NK-92 (cell line): Measurements from ENCODE around the gene ZNF385B.

Source experiments
- DNase-seq: peaks from one replicate; lab custom pipeline; 2025; ENCODE audit not compliant: unreplicated experiment; lab: John Stamatoyannopoulos, UW

ZNF385B gene

DNA sequence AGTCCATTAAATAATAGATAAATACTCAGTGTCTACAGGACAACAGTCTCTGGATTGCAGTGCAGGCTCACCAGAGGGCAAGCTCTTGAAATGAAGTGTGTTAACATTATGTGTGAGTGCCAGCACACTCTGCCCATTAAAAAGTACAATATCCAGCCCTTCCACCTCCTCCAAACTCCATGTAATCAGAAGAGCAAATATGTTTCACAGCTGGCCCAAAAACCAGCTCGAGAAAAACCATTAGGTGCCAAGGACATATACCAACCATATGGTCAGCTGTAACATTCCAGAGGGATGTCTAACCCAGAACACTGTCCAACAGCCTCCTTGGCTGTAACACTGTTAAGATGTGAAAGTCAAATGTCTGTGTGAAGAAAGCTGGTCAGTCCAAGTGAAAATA is 112.2 kb downstream of the ZNF385B start:
- no peak for DNase-seq

DNA sequence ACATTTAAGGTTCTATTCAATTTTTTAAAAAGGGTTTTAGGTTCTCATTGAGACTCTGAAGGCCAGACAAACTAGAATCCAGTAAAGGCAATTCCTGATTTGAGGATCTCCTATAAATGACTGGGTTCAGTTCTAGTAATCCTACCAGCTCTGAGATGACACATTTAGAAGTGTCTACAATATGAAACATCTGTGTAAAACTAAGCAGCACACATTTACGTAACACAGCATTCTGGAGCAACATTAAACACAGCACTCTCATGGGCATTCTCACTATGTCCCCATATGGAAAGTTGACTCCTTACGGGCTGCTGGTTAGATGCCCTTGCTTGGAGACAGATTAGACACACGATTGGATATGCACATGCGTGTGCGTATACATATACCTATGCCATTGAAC is 114.4 kb downstream of the ZNF385B start:
- no peak for DNase-seq

DNA sequence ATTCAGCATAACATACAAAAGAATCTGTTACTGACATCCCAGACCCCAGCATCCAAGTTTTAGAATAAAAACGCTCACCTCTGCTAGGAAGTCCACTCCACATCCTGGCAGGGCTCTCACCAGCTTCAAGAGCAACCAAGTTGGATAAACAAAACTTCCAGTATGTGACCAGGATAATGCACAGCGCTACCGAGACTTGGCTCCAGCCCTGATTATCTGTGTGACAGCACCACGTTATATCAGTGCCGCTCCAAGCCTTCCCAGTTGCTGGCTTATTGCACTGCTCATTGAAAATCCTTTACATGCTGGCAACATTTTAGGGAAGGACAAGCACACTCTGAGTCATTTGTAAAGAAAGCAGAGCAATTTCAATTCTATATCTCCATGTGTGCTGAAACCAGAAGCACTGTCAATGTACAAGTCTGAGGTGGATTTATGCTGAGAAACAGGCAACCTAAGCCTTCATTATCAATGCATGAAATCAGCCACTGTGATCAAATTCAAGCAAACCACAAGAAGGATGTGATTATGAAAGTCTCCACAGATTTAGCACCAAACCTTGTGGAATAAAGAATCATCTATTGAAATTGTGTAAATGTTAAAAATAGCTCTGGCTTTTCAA is 115.7 kb downstream of the ZNF385B start:
- DNase-seq = no peak

DNA sequence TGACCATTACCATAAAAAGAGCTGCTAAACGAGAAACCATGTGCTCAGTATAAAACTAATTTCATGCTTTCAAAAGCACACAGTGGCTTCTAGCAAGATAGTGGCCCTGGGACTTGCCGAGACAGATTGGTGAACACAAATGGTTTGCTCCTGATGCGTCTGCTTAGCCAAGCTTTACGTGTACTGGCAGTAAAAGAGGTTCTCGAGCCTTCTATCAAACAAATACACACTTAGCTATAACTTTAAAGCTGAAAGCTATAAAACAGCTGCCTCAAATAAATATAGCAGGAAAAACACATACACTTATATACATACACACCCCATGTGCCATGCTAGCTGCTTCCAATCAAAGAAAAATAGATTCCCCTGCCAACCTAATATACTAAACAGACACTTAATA is 117.0 kb downstream of the ZNF385B start:
- DNase-seq = no peak

DNA sequence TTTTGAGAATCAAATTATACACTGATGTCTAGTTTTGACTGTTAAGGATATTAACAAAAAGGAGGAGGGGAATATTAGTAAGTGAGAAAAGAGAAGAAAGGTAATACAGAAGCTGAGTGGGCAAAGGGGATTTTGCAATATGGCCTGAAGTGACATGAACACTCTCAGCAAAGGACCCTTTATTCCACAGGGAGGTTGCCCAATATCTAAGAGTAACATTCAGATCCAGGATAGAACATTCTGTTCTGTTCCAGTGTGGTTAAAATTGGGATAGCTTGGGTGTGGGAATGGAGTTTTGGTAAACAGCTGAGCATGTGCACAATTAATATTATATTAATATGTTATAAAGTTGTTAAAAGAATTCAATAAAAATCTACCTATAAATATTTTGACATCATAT is 120.1 kb downstream of the ZNF385B start:
- DNase-seq = no peak

DNA sequence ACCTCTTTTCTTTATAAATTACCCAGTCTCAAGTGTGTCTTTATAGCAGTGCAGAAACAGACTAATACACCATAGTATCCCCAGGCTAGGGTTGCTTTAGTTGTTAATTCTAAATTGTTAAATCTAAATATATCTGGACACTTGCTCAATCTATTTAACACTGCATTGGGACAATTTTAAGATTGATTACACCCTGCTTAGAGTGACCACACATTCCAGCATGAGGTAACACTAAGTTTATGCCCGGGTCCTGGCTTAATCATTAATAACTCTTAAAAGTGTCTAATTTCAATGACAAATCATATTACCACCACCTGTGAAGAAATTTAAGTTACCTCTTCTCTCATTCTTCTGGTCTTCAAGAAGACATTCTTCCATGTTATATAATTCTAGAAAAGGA is 131.4 kb downstream of the ZNF385B start:
- no peak for DNase-seq

DNA sequence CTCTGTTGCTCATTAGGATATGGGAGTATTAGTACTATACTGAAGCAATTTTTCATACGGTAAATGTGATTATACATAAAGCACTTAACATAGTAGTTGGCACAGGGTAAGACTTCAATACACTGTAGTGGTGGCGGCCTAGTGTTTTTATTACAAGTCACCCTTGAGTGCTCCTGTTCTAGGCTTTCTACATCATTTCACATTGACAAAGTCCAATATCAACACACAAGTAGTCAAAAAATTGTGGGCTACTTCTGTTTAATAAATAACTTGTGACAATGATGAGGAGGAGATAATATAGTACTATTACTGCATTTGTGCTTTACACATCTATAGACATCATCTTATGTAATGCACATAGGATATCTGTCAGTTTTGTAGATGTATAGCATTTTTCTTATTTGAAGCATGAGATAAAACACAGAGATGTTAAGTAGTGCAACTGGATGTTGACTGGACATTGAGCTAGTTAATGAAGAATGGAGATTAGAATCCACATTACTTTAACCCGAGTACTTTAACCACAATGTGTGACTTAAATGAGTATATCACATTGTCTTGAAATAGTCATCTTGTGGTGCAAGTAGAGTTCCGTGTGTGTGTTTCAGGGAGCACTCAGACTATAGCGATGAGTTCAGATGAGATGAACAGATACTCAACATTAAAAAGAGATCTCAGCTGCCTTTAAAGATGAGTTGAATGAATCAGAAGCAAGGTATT is 134.8 kb downstream of the ZNF385B start:
- DNase-seq = no peak

DNA sequence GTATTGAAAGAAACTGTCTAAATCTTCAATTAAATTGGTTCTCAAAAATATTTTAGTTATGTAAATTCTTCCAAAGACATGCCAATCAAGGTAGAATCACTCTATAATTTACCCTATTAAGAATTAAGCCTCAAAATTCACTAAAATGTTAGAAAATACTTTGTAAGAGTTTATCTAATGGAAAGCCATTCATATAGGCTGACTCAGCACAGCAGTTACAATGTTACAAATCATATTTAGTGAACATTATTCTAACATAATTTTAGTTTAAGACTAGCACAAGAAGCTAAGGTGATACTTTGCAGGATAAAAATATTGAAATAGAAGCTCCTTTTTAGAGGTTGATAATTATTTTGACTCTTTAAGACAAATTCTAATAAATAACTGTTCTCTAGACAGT is 137.0 kb downstream of the ZNF385B start:
- DNase-seq = no peak

DNA sequence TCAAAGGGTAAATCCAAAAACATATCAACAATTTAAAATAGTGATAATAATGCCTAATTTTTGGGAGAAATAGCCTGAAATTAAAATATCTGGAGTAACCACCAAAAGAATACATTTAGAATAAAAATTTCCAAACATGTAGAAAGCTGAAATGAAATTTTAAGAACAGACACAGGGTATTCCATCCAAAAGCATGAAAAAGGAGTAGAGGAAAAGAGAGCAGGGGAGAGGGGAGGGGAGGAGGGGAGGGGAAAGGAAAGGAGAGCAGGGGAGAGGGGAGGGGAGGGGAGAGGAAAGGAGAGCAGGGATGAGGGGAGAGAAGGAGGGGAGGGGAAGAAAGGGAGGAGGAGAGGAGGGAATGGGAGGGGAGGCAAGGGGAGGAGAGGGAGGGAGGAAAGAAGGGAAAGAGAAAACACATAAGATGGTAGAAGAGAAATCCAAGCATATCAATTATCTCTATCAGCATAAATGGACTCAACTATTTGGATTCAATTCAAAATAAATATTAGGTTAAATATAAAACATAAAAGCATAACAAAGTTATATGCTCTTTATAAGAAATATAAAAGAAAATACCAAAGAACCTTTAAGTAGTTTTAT is 141.1 kb downstream of the ZNF385B start:
- DNase-seq = no peak

DNA sequence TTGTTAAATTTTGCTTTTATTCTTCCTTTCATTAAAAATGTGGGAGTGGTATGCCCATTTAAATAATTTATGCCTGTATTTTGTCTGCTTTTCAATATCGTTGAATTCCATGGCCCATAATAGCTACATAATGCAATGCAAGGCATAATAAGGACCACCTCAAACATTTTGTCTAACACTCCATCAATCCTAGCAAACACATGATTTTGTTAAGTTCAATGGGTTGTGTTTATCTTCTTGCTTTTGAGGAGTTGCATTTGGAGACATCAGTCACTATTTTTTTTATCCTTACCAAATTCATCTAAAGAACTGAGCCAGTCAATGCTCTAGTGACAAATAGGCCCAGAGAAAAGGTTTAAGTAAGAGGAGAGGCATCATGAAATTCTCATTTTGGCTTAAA is 145.5 kb downstream of the ZNF385B start:
- no peak for DNase-seq

DNA sequence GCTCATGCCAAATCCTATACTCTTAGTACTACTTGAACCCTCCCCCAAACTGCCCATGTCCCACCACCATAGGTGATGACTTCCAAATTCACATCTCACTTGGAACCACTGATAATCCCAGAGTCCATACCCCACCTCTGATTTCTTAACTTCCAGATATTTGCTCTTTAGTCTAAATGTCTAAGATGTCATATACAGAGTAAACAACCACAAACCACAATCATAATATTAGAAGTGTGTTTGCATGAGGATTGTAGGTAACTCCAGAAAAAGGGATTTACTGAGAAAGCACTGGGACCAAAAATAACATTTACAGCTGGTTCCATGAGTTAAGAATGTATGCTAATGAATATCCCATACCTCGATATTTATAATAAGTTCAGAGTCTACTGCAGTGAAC is 146.2 kb downstream of the ZNF385B start:
- no peak for DNase-seq

DNA sequence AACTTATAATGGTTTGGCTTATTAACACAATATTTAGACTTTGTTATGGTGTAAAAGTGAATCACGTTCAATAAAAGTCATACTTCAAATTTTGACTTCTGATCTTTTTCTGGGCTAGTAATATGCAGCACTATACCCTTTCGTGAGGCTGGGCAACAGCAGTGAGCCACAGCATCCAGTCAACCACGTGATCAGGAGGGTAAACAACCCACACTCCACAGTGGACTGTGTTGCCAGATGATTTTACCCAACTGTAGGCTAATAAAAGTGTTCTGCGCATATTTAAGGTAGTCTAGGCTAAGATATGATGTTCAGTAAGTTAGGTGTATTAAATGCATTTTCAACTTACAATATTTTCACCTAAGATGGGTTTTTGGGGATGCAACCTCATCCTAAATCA is 148.6 kb downstream of the ZNF385B start:
- no peak for DNase-seq

DNA sequence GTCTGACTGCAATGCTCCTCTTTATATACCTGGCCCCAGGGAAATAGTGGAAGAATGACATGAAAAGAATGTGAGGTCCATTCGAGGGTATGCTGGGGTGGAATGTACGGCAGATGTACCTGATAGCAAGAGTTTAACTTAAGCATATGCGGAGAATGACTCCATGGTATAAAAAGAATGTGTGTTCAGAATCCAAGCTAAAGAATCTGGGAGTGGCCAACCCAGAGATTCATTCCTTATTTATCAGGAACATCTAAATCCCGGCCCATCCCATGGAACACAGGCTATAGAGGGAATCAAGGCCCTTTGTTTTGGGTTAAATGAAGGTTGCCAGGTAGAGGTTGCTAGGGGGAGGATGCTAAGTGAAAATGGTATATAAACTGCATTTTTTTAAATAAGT is 150.0 kb downstream of the ZNF385B start:
- DNase-seq = no peak

DNA sequence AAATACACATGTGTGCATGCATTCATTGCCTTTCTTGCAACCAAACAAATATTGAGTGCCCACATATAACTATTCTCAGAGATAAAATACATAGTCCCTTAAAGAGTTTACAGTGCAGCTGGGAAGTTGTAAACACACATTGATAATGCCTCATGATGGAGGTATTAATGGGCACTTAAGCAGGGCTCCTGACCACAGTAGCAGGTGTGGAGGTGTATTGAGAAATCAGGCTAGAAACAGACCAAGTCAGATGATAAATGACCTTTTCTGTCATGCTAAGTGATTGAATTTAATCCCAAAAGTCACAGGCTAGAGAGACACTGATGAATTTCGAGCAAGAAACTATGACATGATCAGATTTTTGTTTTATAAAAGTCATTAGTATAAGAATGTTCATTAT is 157.7 kb downstream of the ZNF385B start:
- no peak for DNase-seq

DNA sequence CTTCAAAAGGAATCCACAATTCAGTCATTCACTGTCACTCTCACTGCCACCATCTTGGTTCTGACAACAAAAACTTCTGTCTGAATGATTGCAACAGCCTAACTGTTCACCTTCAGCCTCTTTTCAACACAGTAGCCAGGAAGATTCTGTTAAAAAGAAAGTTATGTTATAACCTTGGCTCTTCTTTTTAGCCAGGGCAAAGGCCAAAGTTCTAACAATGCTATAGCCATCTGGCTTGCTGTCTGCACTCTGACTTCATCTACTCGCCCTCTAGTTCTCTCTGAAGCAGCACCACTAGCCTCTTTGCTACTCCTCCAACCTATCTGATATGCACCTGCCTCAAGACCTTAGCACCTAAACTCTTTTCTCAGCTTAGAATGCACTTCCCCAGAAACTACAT is 158.5 kb downstream of the ZNF385B start:
- no peak for DNase-seq

DNA sequence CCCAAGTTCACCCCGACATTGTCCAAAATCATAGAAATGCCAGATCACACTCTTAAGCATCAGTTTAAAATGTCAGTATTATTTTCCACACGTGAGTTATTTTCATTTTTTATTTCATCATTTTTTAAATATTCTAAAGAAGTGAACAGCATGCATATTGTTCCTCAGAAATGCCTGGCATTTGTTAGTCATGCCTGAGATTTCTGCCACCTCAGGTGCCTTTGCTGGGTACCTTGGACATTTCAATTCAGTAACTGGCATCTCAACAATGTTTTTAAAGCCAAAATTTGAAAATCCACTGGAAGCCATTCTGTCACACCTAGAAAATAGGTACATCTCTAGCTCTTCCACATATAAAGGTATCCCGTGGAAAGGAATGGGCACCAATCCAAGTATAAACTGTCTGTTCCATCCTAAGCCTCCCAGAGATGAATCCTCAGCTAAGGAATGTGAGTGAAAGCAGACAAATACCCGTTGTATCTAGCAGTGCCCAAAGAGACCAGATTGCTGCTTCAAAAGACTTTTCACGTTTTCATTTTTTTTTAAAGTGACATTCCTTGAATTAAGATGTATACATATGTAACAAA is 159.8 kb downstream of the ZNF385B start:
- DNase-seq = no peak

DNA sequence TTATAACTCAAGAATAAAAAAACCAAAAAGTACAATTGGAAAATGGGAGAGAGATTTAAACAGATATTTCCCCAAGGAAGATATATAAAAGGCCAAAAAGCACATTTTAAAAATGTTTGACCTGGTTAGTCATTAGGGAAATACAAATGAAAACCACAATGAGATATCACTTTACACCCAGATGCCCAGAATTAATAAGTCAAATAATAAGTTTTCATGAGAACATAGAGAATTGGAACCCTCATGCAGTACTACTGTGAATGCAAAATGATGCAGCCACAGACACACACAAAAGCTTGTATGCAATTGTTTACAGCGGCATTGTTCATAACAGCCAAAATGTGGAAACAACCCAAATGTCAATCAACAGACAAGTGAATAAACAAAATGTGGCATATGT is 165.9 kb downstream of the ZNF385B start:
- DNase-seq = no peak

DNA sequence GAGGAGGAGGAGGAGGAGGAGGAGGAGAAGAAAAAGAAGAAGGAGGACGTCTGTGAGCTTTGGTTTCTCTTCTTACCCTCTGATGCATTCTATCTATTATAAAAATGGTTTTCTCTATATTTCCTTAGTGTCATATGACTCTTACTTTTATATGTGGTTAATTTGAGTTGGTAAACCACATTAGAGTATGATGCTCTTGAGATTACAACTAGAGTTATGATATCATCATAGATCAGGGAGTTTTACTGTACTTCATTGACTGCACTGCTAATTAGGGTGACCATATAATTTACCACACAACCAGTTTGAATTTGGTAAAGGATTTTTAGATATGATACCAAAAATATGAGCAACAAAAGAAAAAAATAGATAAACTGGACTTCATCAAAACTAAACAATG is 166.4 kb downstream of the ZNF385B start:
- no peak for DNase-seq

DNA sequence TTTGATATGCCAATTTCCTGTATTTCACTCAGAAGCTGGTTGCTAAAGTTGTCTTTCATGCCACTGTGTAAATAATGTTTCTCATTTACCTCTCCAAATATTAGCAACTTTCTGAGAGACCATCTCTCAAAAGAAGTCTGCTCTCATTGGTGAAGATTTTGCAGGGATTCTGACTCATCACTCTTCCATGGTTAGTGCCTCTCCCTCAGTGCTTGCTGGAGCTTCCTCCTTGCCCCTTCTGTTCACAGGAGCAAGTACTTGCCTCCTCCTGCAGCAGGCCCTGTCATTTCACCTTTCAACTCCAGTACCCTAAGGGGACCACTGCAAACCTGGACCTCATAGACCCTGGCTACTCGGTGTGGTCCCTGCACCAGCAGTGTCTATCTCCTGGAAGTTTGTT is 168.8 kb downstream of the ZNF385B start:
- DNase-seq = no peak

DNA sequence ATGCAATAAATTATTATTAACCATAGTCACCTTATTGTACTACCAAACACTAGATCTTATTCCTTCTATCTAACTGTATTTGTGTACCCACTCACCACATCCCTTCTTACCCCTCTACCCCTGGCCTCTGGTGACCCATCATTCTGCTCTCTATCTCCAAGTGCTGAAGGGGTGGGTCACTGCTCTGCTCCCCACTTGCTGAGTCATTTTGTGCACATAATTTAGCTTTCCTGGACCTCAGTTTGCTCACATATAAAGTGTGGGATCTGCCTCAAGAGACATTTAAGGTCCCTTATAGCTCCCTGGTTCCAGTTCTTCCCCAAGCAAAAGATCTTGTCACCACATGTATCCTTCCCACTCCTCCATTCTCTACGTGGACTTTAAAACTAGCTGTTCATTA is 169.4 kb downstream of the ZNF385B start:
- no peak for DNase-seq

DNA sequence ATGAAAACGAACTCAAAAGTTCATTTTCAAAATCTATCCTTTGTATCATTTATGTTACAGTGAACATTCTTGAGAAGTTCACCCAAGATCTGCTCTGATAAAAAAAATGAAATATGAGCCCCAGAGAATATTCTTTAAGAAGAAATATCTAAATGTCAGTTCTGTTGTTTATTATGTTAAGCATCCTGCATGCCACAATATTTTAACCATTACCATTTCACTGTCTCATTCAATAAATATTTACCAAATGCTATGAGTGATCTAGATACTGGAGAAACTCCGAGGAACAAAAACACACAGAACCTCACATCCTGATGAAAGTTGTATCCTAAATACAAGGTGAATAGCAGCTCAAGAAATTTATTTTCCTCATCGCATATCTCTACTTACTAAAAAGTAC is 170.2 kb downstream of the ZNF385B start:
- DNase-seq = no peak

DNA sequence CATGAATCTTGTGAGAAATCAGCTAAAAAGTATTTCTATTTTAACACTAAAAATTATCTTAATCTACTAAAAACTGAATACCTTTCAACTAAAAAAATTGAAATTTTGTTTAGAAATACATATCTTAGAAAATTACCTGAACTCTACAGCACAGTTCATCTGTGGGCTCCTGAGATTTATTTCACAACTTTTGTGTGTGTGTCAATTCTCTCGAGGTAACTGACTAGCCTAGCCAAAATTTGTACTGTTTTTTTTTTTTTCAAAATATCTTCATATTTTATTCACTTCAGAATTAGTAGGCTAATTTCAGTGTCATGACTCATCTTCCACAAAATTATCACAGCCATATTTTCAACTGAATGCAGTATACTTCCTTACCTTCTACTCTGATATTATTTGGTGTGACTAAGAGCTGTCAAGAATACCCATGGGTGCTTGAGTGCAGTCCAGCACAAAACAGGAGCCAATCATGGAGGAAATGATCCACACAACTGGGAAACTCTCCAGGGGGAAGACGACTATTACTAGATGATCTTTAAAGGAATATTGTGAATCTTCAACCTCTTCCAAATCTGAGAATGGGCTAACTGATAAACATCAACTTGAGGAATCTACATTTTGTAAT is 174.6 kb downstream of the ZNF385B start:
- no peak for DNase-seq
